Neural progenitor cell (in vitro differentiated cells): ENCODE measurements around the gene GRIK1. TPM values are rescaled to one million over a fixed set of nuclear protein-coding genes. Genes with fewer than 3 reads are reported as not detected.

Source experiments
- DNase-seq: peaks from one replicate; pipeline ENCODE4 v3.0.0-alpha.2; 2016; ENCODE audit warnings: low spot score
- H2AFZ ChIP-seq: fragments of 200-600 bp; sonication (generic); replicated peaks from 2 replicates; pipeline ENCODE4 v1.6.1; 2016; ENCODE audit warnings: antibody characterized with exemption
- H3F3A ChIP-seq: fragments of 200-600 bp; sonication (generic); 2 replicates; pipeline ENCODE4 v1.6.1; 2016; ENCODE audit warnings: antibody characterized with exemption, low read depth
- H3K27ac ChIP-seq: fragments of 200-600 bp; sonication (generic); 2 replicates; pipeline ENCODE4 v1.5.1; 2016; ENCODE audit warnings: mild to moderate bottlenecking
- H3K27me3 ChIP-seq: fragments of 200-600 bp; sonication (generic); 2 replicates; pipeline ENCODE4 v1.6.1; 2016; ENCODE audit warnings: mild to moderate bottlenecking, moderate library complexity
- H3K36me3 ChIP-seq: fragments of 200-600 bp; sonication (generic); 2 replicates; pipeline ENCODE4 v1.5.1; 2016
- H3K4me1 ChIP-seq: fragments of 200-600 bp; sonication (generic); 2 replicates; pipeline ENCODE4 v1.6.1; 2016; ENCODE audit warnings: mixed run types
- H3K4me2 ChIP-seq: fragments of 200-600 bp; sonication (generic); 2 replicates; pipeline ENCODE4 v1.6.1; 2016
- H3K4me3 ChIP-seq: fragments of 200-600 bp; sonication (generic); 2 replicates; pipeline ENCODE4 v1.5.1; 2016
- H3K79me2 ChIP-seq: fragments of 200-600 bp; sonication (generic); 2 replicates; pipeline ENCODE4 v1.6.1; 2016; ENCODE audit warnings: low read depth
- H3K9ac ChIP-seq: fragments of 200-600 bp; sonication (generic); 2 replicates; pipeline ENCODE4 v1.6.1; 2016
- H3K9me3 ChIP-seq: fragments of 200-600 bp; sonication (generic); 2 replicates; pipeline ENCODE4 v1.5.1; 2016; ENCODE audit warnings: low read depth
- H4K20me1 ChIP-seq: fragments of 200-600 bp; sonication (generic); 2 replicates; pipeline ENCODE4 v1.6.1; 2016; ENCODE audit warnings: low read depth
- H3K27ac Mint-ChIP-seq: 3 replicates; pipeline ENCODE4 v1.8.0; 2021; ENCODE audit warnings: mixed read lengths
- H3K27me3 Mint-ChIP-seq: 2 replicates; pipeline ENCODE4 v1.8.0; 2022; ENCODE audit warnings: low read depth, mild to moderate bottlenecking, inconsistent platforms, moderate library complexity, mixed read lengths; ENCODE audit not compliant: insufficient read depth
- H3K36me3 Mint-ChIP-seq: 3 replicates; pipeline ENCODE4 v1.8.0; 2021; ENCODE audit warnings: mixed read lengths
- H3K4me1 Mint-ChIP-seq: 3 replicates; pipeline ENCODE4 v1.8.0; 2021; ENCODE audit warnings: mixed read lengths
- H3K4me3 Mint-ChIP-seq: 3 replicates; pipeline ENCODE4 v1.8.0; 2021; ENCODE audit warnings: mild to moderate bottlenecking, moderate library complexity, mixed read lengths
- H3K9me3 Mint-ChIP-seq: 3 replicates; pipeline ENCODE4 v1.8.0; 2020; ENCODE audit warnings: mixed read lengths
- EZH2 ChIP-seq: fragments of 200-600 bp; sonication (generic); IDR thresholded peaks from 2 replicates; pipeline ENCODE4 v1.6.1; 2017; ENCODE audit warnings: antibody characterized with exemption, mild to moderate bottlenecking, moderate library complexity
- EZH2phosphoT487 ChIP-seq: fragments of 200-600 bp; sonication (generic); IDR thresholded peaks from 2 replicates; pipeline ENCODE4 v1.6.1; 2017; ENCODE audit warnings: antibody characterized with exemption
- total RNA-seq: library from RNA; depleted of rRNA; stranded (reverse); fragments of >200 nt; gene quantifications from 2 replicates; pipeline ENCODE4 v1.2.3, GENCODE V29; 2015; ENCODE audit warnings: low replicate concordance
- TF ChIP-seq, protein P1 (sequence below): fragments of 200-600 bp; sonication (generic); IDR thresholded peaks from 2 replicates; pipeline ENCODE4 v1.5.1; 2017; ENCODE audit warnings: antibody characterized with exemption, mild to moderate bottlenecking

GRIK1 gene
- total RNA-seq, 1 donor from 2014 or later: 1.6 TPM

DNA sequence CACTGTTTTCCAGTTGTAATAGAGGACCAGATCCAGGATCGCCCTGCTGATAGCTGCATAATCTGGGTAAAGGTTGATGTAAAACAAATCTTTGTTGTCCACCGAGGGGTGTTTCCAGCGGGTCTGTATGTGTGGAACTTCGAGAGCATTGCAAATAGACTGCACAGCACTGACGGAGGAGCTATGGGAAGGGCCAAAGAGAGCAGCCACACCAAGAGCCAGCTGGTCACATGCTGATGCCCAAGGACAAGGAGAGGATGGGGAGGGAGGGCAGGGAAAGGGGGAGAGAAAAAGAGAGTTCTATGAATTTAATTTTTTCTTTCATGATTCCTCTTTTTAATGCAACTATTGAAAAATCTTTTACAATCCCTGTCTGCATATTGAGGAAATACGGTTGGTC is 250.0 kb downstream of the GRIK1 start:
- Histone ChIP-seq H3K4me3 (no peak overlapping the region), H3F3A (no peaks in the 10 kb centered on the region), H3K27me3 (no peaks in the 10 kb centered on the region), H3K9me3 (no peaks in the 10 kb centered on the region), H3K79me2 (no peaks in the 10 kb centered on the region), H4K20me1 (no peaks in the 10 kb centered on the region), H3K4me2 (no peak overlapping the region), H2AFZ (no peak overlapping the region), H3K27ac (no peak overlapping the region), H3K9ac (no peak overlapping the region), H3K36me3 (no peaks in the 10 kb centered on the region), H3K4me1 (no peaks in the 10 kb centered on the region)
- H3K4me1 Mint-ChIP-seq: peaks cover 4% of the 10 kb centered on the region
- peaks cover 2% of the 10 kb centered on the region for H3K9me3 Mint-ChIP-seq
- no peak overlapping the region for H3K4me3 Mint-ChIP-seq
- TF ChIP-seq, protein P1, sequence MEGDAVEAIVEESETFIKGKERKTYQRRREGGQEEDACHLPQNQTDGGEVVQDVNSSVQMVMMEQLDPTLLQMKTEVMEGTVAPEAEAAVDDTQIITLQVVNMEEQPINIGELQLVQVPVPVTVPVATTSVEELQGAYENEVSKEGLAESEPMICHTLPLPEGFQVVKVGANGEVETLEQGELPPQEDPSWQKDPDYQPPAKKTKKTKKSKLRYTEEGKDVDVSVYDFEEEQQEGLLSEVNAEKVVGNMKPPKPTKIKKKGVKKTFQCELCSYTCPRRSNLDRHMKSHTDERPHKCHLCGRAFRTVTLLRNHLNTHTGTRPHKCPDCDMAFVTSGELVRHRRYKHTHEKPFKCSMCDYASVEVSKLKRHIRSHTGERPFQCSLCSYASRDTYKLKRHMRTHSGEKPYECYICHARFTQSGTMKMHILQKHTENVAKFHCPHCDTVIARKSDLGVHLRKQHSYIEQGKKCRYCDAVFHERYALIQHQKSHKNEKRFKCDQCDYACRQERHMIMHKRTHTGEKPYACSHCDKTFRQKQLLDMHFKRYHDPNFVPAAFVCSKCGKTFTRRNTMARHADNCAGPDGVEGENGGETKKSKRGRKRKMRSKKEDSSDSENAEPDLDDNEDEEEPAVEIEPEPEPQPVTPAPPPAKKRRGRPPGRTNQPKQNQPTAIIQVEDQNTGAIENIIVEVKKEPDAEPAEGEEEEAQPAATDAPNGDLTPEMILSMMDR: no peak
- TF ChIP-seq EZH2phosphoT487 (no peak), EZH2 (no peak)
- H3K36me3 Mint-ChIP-seq: peaks cover 4% of the 10 kb centered on the region
- peaks cover 2% of the 10 kb centered on the region for H3K27me3 Mint-ChIP-seq
- no peak overlapping the region for H3K27ac Mint-ChIP-seq
- no peak for DNase-seq

DNA sequence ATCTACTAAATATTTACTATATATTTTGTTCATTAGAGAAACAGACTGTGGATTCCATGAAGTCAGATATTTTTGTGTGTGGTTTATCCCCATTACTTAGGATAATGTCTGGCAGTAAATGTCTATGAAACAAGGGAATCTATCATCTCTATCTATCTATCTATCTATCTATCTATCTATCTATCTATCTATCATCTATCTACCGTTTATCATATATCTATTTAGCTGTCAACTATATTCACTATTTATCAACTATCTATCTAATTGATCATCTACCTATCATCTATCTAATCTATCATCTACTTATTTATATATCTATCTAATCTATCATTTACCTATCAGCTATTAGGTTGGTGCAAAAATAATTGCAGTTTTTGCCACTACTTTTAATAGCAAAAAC is 255.7 kb downstream of the GRIK1 start:
- Mint-ChIP-seq H3K36me3 (peaks cover 4% of the 10 kb centered on the region), H3K9me3 (peaks cover 6% of the 10 kb centered on the region), H3K4me1 (peaks cover 4% of the 10 kb centered on the region), H3K27me3 (no peaks in the 10 kb centered on the region), H3K4me3 (no peak overlapping the region), H3K27ac (no peak overlapping the region)
- no peaks in the 10 kb centered on the region for H4K20me1 ChIP-seq
- H3K9ac ChIP-seq: no peak overlapping the region
- H3K79me2 ChIP-seq: no peaks in the 10 kb centered on the region
- DNase-seq: no peak
- no peaks in the 10 kb centered on the region for H3K4me1 ChIP-seq
- H3K27ac ChIP-seq: no peak overlapping the region
- H3K4me3 ChIP-seq: no peak overlapping the region
- no peak overlapping the region for H2AFZ ChIP-seq
- no peaks in the 10 kb centered on the region for H3K36me3 ChIP-seq
- H3K4me2 ChIP-seq: no peak overlapping the region
- no peaks in the 10 kb centered on the region for H3F3A ChIP-seq
- no peaks in the 10 kb centered on the region for H3K27me3 ChIP-seq
- no peaks in the 10 kb centered on the region for H3K9me3 ChIP-seq
- TF ChIP-seq EZH2 (no peak), EZH2phosphoT487 (no peak)
- TF ChIP-seq, protein P1: no peak

DNA sequence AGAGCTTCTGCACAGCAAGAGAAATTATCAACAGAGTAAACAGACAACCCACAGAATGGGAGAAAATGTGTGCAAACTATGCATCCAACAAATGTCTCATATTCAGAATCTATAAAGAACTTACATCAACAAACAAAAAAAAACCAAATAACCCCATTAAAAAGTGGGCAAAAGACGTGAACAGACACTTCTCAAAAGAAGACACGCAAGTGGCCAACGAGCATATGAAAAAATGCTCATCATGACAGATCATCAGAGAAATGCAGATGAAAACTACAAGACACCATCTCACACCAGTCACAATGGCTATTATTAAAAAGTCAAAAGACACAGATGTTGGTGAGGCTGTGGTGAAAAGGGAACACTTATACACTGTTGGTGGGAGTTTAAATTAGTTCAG is 257.0 kb downstream of the GRIK1 start:
- Histone ChIP-seq H2AFZ (no peak overlapping the region), H3F3A (no peaks in the 10 kb centered on the region), H3K9me3 (no peaks in the 10 kb centered on the region), H3K4me2 (no peak overlapping the region), H3K9ac (no peak overlapping the region), H3K27me3 (no peaks in the 10 kb centered on the region), H3K36me3 (no peaks in the 10 kb centered on the region), H4K20me1 (no peaks in the 10 kb centered on the region), H3K4me1 (no peaks in the 10 kb centered on the region), H3K79me2 (no peaks in the 10 kb centered on the region), H3K4me3 (no peak overlapping the region), H3K27ac (no peak overlapping the region)
- H3K36me3 Mint-ChIP-seq: no peaks in the 10 kb centered on the region
- TF ChIP-seq EZH2phosphoT487 (no peak), EZH2 (no peak)
- TF ChIP-seq, protein P1: no peak
- H3K27me3 Mint-ChIP-seq: no peaks in the 10 kb centered on the region
- no peak for DNase-seq
- H3K4me3 Mint-ChIP-seq: no peak overlapping the region
- peaks cover 4% of the 10 kb centered on the region for H3K9me3 Mint-ChIP-seq
- H3K4me1 Mint-ChIP-seq: peaks cover under 1% of the 10 kb centered on the region
- no peak overlapping the region for H3K27ac Mint-ChIP-seq

DNA sequence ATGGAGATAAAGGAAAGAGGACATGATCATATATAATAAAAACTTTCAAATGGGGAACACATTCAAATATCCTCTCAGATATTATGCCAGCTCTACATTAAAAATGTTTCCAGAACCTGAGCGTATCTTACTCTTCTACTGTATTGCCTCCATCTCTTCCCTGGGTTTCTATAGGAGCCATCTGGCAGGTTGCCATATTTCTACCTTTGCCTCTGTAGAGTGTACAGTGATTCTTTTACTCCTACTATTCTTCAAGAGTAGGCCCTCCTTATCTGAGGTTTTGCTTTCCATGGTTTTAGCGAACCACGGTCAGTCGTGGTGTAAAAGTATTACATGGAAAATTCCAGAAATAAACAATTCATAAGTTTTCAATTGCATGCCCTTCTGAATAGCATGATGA is 259.5 kb downstream of the GRIK1 start:
- Histone ChIP-seq H3K36me3 (no peaks in the 10 kb centered on the region), H3K4me3 (no peak overlapping the region), H3F3A (no peaks in the 10 kb centered on the region), H3K4me1 (peaks cover 14% of the 10 kb centered on the region), H3K4me2 (no peak overlapping the region), H2AFZ (no peak overlapping the region), H3K9me3 (no peaks in the 10 kb centered on the region), H4K20me1 (no peaks in the 10 kb centered on the region), H3K79me2 (no peaks in the 10 kb centered on the region), H3K9ac (no peak overlapping the region), H3K27me3 (no peaks in the 10 kb centered on the region), H3K27ac (no peak overlapping the region)
- no peaks in the 10 kb centered on the region for H3K36me3 Mint-ChIP-seq
- H3K27ac Mint-ChIP-seq: no peak overlapping the region
- H3K4me3 Mint-ChIP-seq: no peak overlapping the region
- H3K27me3 Mint-ChIP-seq: no peaks in the 10 kb centered on the region
- TF ChIP-seq, protein P1: no peak
- TF ChIP-seq EZH2: no peak
- no peak for TF ChIP-seq EZH2phosphoT487
- peaks cover 13% of the 10 kb centered on the region for H3K4me1 Mint-ChIP-seq
- no peak for DNase-seq
- H3K9me3 Mint-ChIP-seq: peaks cover 4% of the 10 kb centered on the region
